SK-N-SH treated with all-trans-retinoic acid at 6 μM for 48 hours (cell line): ENCODE measurements around the gene CDYL.

Source experiments
- ISL1 ChIP-seq: fragments of 250-450 bp; sonication (Bioruptor Pico); IDR thresholded peaks from 2 replicates; pipeline ENCODE4 v2.1.2; 2022; ENCODE audit warnings: mild to moderate bottlenecking, moderate library complexity
- PATZ1 ChIP-seq: fragments of 250-450 bp; sonication (Bioruptor Pico); IDR thresholded peaks from 2 replicates; pipeline ENCODE4 v1.8.0; 2020; ENCODE audit warnings: mild to moderate bottlenecking, moderate library complexity, borderline replicate concordance
- ZFP3 ChIP-seq: fragments of 250-450 bp; sonication (Bioruptor Pico); IDR thresholded peaks from 2 replicates; pipeline ENCODE4 v1.5.0; 2020; ENCODE audit warnings: mild to moderate bottlenecking, moderate library complexity
- ZNF8 ChIP-seq: fragments of 450-650 bp; formaldehyde crosslinking; IDR thresholded peaks from 2 replicates; pipeline ENCODE4 v1.5.0; 2020; ENCODE audit warnings: mild to moderate bottlenecking, moderate library complexity

GRCh38 chr6:4856785-4857184 is 80.6 kb downstream of the CDYL start:
- TF ChIP-seq PATZ1 (CRISPR knock-in tag) (no peak), ISL1 (no peak), ZNF8 (CRISPR knock-in tag) (no peak), ZFP3 (no peak)
